ENCODE measurements around the gene PCDHGB5.
A peak's percentile ranks its signal among the peaks of the same experiment; 100 is the strongest.
"Not testable (repeated sequence)": the region's sequence is repeated elsewhere in the genome, so short reads cannot be mapped to it uniquely, and the experiment has no call there.

Gene PCDHGB5

DNA sequence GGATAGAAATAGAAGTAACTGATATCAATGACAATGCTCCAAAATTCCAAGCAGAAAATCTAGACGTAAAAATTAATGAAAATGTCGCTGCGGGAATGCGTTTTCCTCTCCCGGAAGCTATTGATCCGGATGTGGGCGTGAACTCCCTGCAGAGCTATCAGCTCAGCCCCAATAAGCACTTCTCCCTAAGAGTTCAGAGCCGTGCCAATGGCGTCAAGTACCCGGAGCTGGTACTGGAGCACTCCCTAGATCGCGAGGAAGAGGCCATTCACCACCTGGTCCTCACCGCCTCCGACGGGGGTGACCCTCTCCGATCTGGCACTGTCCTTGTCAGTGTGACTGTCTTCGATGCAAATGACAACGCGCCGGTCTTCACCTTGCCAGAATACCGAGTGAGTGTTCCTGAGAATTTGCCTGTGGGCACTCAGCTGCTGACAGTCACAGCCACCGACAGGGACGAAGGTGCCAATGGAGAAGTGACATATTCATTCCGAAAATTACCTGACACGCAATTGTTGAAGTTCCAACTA, 15.9 kb downstream of the PCDHGB5 start:
- Histone ChIP-seq H3K4me3 (ENCODE audit: low read depth in 1 of 2, low read length in 1 of 2) (no peak overlapping the region), H3K4me1 (ENCODE audit: control insufficient read depth in 1 of 2, insufficient read depth in 1 of 2, low read depth in 1 of 2, low read length in 1 of 2) (peaks cover 8 to 14% of the 10 kb centered on the region in 2 experiments), H3K36me3 (no peaks in the 10 kb centered on the region), H3K27ac (no peak overlapping the region), H3K27me3 (peaks cover 100% of the 10 kb centered on the region), H3K9me3 (peaks cover 14% of the 10 kb centered on the region)
- TF ChIP-seq, protein P1, sequence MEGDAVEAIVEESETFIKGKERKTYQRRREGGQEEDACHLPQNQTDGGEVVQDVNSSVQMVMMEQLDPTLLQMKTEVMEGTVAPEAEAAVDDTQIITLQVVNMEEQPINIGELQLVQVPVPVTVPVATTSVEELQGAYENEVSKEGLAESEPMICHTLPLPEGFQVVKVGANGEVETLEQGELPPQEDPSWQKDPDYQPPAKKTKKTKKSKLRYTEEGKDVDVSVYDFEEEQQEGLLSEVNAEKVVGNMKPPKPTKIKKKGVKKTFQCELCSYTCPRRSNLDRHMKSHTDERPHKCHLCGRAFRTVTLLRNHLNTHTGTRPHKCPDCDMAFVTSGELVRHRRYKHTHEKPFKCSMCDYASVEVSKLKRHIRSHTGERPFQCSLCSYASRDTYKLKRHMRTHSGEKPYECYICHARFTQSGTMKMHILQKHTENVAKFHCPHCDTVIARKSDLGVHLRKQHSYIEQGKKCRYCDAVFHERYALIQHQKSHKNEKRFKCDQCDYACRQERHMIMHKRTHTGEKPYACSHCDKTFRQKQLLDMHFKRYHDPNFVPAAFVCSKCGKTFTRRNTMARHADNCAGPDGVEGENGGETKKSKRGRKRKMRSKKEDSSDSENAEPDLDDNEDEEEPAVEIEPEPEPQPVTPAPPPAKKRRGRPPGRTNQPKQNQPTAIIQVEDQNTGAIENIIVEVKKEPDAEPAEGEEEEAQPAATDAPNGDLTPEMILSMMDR (IDR thresholded peaks at IDR 0.05) = no peak

DNA sequence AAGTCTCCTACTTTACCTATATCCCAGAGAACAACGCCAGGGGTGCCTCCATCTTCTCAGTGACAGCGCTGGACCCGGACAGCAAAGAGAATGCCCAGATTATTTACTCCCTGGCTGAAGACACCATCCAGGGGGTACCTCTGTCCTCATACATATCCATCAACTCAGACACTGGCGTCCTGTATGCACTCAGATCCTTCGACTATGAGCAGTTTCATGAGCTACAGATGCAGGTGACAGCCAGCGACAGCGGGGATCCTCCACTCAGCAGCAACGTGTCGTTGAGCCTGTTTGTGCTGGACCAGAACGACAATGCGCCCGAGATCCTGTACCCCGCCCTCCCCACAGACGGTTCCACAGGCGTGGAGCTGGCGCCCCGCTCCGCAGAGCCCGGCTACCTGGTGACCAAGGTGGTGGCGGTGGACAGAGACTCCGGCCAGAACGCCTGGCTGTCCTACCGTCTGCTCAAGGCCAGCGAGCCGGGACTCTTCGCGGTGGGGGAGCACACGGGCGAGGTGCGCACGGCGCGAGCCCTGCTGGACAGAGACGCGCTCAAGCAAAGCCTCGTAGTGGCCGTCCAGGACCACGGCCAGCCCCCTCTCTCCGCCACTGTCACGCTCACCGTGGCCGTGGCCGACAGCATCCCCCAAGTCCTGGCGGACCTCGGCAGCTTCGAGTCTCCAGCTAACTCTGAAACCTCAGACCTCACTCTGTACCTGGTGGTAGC, 17.0 kb downstream of the PCDHGB5 start:
- Histone ChIP-seq H3K27me3 (peaks cover 100% of the 10 kb centered on the region), H3K9me3 (peaks cover 11% of the 10 kb centered on the region), H3K4me1 (ENCODE audit: control insufficient read depth in 1 of 2, insufficient read depth in 1 of 2, low read depth in 1 of 2, low read length in 1 of 2) (peaks cover 8 to 14% of the 10 kb centered on the region in 2 experiments)
- not testable (repeated sequence) for H3K27ac ChIP-seq; H3K4me3 ChIP-seq (ENCODE audit: low read depth in 1 of 2, low read length in 1 of 2); H3K36me3 ChIP-seq

GRCh38 chr5:141415275-141415618, 17.5 kb downstream of the PCDHGB5 start:
- H3K36me3 ChIP-seq; H3K27ac ChIP-seq; H3K9me3 ChIP-seq; H3K4me3 ChIP-seq (ENCODE audit: low read depth in 1 of 2, low read length in 1 of 2): not testable (repeated sequence)
- Histone ChIP-seq H3K4me1 (ENCODE audit: control insufficient read depth in 1 of 2, insufficient read depth in 1 of 2, low read depth in 1 of 2, low read length in 1 of 2) (peaks cover 8 to 14% of the 10 kb centered on the region in 2 experiments), H3K27me3 (peaks cover 100% of the 10 kb centered on the region)

GRCh38 chr5:141417494-141418172, 19.9 kb downstream of the PCDHGB5 start, which contains the start of gene PCDHGB7:
Gene PCDHGB7 (plus strand): TSS chr5:141417677. CDS start chr5:141417860, 183 bp downstream.
- peaks cover 100% of the 10 kb centered on the region for H3K27me3 ChIP-seq
- not testable (repeated sequence) for H3K36me3 ChIP-seq

GRCh38 chr5:141419074-141419880, 21.5 kb downstream of the PCDHGB5 start:
- no peak overlapping the region for H3K27ac ChIP-seq
- TF ChIP-seq, protein P1 (IDR thresholded peaks at IDR 0.05) = no peak
- H3K4me3 ChIP-seq (ENCODE audit: low read depth in 1 of 2, low read length in 1 of 2) = no peak overlapping the region
- H3K27me3 ChIP-seq = peaks cover 100% of the 10 kb centered on the region
- H3K9me3 ChIP-seq = peaks cover 8% of the 10 kb centered on the region
- H3K36me3 ChIP-seq = no peaks in the 10 kb centered on the region
- H3K4me1 ChIP-seq (ENCODE audit: control insufficient read depth in 1 of 2, insufficient read depth in 1 of 2, low read depth in 1 of 2, low read length in 1 of 2) = peaks cover 17% of the 10 kb centered on the region in 2 experiments

More at GRCh38 chr5:141417494-141418172, 19.9 kb downstream of the PCDHGB5 start, which contains the start of gene PCDHGB7:
- Histone ChIP-seq H3K4me3 (ENCODE audit: low read depth in 1 of 2, low read length in 1 of 2) (peak within 1 kb of the TSS; percentile 18 to 34), H3K4me1 (ENCODE audit: control insufficient read depth in 1 of 2, insufficient read depth in 1 of 2, low read depth in 1 of 2, low read length in 1 of 2) (peaks cover 17 to 24% of the 10 kb centered on the region in 2 experiments)
- H3K9me3 ChIP-seq, H3K27ac ChIP-seq: not testable (repeated sequence)

DNA sequence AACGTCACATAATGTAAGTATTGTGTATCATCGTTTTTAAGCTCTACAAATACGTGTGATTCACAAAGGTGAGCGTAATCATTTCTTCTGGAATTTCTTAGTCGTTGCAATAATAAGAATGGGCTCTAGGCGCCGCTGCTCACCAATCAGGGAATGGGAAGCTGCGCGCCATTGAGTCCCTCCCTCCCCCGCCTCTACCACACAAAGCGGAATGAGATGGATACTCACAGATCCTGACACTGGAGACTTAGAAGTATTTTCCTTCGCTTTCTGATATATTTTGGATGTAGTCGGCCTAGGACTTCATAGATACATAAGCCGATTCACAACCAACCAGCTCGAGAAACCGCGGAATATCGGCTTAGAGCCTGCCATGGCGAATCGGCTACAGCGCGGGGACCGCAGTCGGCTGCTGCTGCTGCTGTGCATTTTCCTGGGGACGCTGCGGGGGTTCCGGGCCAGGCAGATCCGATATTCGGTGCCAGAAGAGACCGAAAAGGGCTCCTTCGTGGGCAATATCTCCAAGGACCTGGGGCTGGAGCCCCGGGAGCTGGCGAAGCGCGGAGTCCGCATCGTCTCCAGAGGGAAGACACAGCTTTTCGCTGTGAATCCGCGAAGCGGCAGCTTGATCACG, 23.2 kb downstream of the PCDHGB5 start, which contains the start of gene PCDHGA11:
TSS of gene PCDHGA11 (plus strand) at position 197 of the 634 bp plus-strand sequence. CDS start at position 374, 177 bp downstream.
- TF ChIP-seq, protein P1 (IDR thresholded peaks at IDR 0.05) = peak; percentile 69
- no peak within 1 kb of the TSS for H3K27ac ChIP-seq
- peaks cover 100% of the 10 kb centered on the region for H3K27me3 ChIP-seq
- peak within 1 kb of the TSS; percentile 56 for H3K4me3 ChIP-seq (ENCODE audit: low read depth in 1 of 2, low read length in 1 of 2)
- peaks cover 17% of the 10 kb centered on the region in 2 experiments for H3K4me1 ChIP-seq (ENCODE audit: control insufficient read depth in 1 of 2, insufficient read depth in 1 of 2, low read depth in 1 of 2, low read length in 1 of 2)
- peaks cover 8% of the 10 kb centered on the region for H3K9me3 ChIP-seq
- H3K36me3 ChIP-seq = no peaks in the 10 kb centered on the region
